Aorta (tissue), 5 donors: ENCODE measurements around the gene NUAK1. TPM values are rescaled to one million over a fixed set of nuclear protein-coding genes. Genes with fewer than 3 reads are reported as not detected.
A peak's percentile ranks its signal among the peaks of the same experiment; 100 is the strongest.

Experiments
- ATAC-seq: fragments of 200-7000 bp; cut with Tn5 transposase; one replicate; pipeline ENCODE4 v1.9.1; 2022; ENCODE audit warnings: moderate library complexity; ENCODE audit not compliant: low FRiP score
- DNase-seq, 2 donors: peaks; one replicate each; pipeline ENCODE4 v3.0.0-alpha.2; 2020
- H3K27ac ChIP-seq, 2 donors: one replicate each; pipeline ENCODE4 v1.5.1; 2013; ENCODE audit warnings: low read length in 2 of 2, mild to moderate bottlenecking in 2 of 2, moderate library complexity in 2 of 2, control low read depth in 1 of 2, inconsistent platforms in 1 of 2, low read depth in 1 of 2
- H3K27me3 ChIP-seq, 2 donors: one replicate each; pipeline ENCODE4 v1.6.1; 2013; ENCODE audit warnings: control low read depth in 1 of 2, low read length in 1 of 2, mild to moderate bottlenecking in 1 of 2, moderate library complexity in 1 of 2; ENCODE audit not compliant: insufficient read depth in 2 of 2, control insufficient read depth in 1 of 2
- H3K36me3 ChIP-seq, 2 donors: one replicate each; pipeline ENCODE4 v1.6.1; 2013; ENCODE audit warnings: control low read depth in 1 of 2, low read length in 1 of 2, mild to moderate bottlenecking in 1 of 2; ENCODE audit not compliant: insufficient read depth in 2 of 2, control insufficient read depth in 1 of 2
- H3K4me1 ChIP-seq, 2 donors: one replicate each; pipeline ENCODE4 v1.6.1; 2013; ENCODE audit warnings: low read length in 2 of 2, control low read depth in 1 of 2, mild to moderate bottlenecking in 1 of 2, moderate library complexity in 1 of 2; ENCODE audit not compliant: insufficient read depth in 2 of 2, control insufficient read depth in 1 of 2
- H3K4me3 ChIP-seq, 2 donors: one replicate each; pipeline ENCODE4 v1.5.1; 2013; ENCODE audit warnings: low read length in 2 of 2, control low read depth in 1 of 2, mild to moderate bottlenecking in 1 of 2
- H3K9me3 ChIP-seq: one replicate; pipeline ENCODE4 v1.6.1; 2013; ENCODE audit warnings: mild to moderate bottlenecking, low read length; ENCODE audit not compliant: control insufficient read depth
- WGBS, 2 donors: extraction: QIAGEN DNeasy Blood & Tissue Kit; methylation state at CpG; one replicate each; pipeline ENCODE4 v1.1.7; 2013; 5-methylcytosine and 5-hydroxymethylcytosine counted together
- intact Hi-C, 2 donors: fragments of 100-400 bp; cut with DNase I; formaldehyde crosslinking; loops; one replicate each; pipeline versions ENCODE4 v1.14.2 to v1.15.0; 2022
- polyA plus RNA-seq, 2 donors: library from polyadenylated mRNA; stranded (reverse); fragments of 200-250 nt; gene quantifications; one replicate each; pipeline ENCODE4 v1.2.3, GENCODE V29; 2013
- total RNA-seq, 2 donors: library from RNA; stranded (reverse); fragmentation: NEBNext Ultra II Directional; extraction: Animal tissue kit (Norgen Biotek cat#: 25700); gene quantifications; one replicate each; pipeline ENCODE4 v1.2.1, GENCODE V29; 2021
- donor health status: healthy with polysubstance abuse.
- donor health status: Bipolar disorder and iron deficiency.
- donor health status: DM: no; HTN: no; CAD: no.
- donor health status: DM: no; HTN: no; CAD: no.
- donor health status: DM: yes; HTN: yes; CAD: no.

Gene NUAK1
- total and polyA plus RNA-seq, 4 donors = 5.3 to 37.7 (median 18.5) TPM

DNA sequence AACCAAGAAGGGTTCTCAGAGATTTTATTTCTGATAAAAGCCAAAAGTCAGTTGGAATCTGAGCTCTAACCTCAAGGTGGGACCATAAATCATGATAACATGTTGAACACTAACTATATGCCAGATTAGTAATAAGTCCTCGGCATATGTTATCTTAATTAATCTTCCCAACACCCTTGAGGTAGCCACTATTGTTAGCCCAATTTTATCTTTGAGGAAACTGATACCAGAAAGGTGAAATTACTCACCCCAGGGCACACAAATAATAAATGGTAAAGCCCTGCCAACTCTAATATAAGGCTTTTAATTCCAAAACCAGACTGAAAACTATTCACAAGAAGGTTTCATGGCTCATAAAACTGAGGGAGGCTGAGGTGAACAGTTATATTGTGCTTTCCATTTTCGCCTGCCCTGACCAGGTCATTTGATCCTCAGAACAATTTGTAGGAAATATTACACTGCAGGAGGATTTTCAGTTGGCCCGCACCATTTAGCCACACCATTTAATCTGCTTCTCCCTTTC, 16.1 kb upstream of the NUAK1 start:
- Histone ChIP-seq H3K4me3 (no peak overlapping the region), H3K4me1 (no peaks in the 10 kb centered on the region), H3K27me3 (no peaks in the 10 kb centered on the region), H3K9me3 (no peaks in the 10 kb centered on the region), H3K27ac (no peak overlapping the region), H3K36me3 (no peaks in the 10 kb centered on the region)
- WGBS, 2 donors = 80% methylated on average over 3 of the region's 3 CpGs
- ATAC-seq (no peak), DNase-seq (no peak)
- intact Hi-C loops = no loop called here

GRCh38 chr12:106152334-106152733, 13.6 kb upstream of the NUAK1 start:
- DNase-seq (no peak), ATAC-seq (no peak)
- 87 to 89% methylated on average over 4 of the region's 4 CpGs for whole genome bisulfite sequencing, 2 donors
- intact Hi-C loops = no loop called here
- Histone ChIP-seq H3K27ac (no peak overlapping the region), H3K4me3 (no peak overlapping the region), H3K36me3 (no peaks in the 10 kb centered on the region), H3K4me1 (peaks cover 0 to 4% of the 10 kb centered on the region in 2 donors), H3K9me3 (no peaks in the 10 kb centered on the region), H3K27me3 (no peaks in the 10 kb centered on the region)

DNA sequence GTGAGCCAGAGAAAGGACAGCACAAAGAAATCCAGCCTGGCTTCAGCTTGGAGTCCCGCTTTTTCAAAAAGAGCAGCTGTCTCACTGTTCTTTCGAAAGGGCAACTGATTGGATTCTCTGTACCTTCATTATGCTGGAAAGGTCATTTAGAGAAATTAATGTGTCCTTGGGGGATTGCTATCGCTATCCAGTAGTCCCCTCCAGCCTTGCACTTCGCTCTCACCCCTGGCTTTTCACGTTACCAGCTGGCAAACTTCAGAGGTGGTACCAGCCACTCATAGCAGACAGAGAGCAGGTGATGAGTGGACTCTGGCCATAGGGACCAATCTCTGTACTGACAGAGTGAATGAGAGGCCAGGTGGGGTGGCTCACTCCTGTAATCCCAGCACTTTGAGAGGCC, 11.8 kb upstream of the NUAK1 start:
- no peaks in the 10 kb centered on the region for H3K27me3 ChIP-seq
- no peak overlapping the region for H3K27ac ChIP-seq
- H3K9me3 ChIP-seq = no peaks in the 10 kb centered on the region
- no peak for DNase-seq
- ATAC-seq = no peak
- WGBS, 2 donors = 96% methylated on average over 5 of the region's 5 CpGs
- no peaks in the 10 kb centered on the region for H3K36me3 ChIP-seq
- H3K4me1 ChIP-seq = peaks cover 0 to 4% of the 10 kb centered on the region in 2 donors
- intact Hi-C loops = no loop called here
- H3K4me3 ChIP-seq = no peak overlapping the region

DNA sequence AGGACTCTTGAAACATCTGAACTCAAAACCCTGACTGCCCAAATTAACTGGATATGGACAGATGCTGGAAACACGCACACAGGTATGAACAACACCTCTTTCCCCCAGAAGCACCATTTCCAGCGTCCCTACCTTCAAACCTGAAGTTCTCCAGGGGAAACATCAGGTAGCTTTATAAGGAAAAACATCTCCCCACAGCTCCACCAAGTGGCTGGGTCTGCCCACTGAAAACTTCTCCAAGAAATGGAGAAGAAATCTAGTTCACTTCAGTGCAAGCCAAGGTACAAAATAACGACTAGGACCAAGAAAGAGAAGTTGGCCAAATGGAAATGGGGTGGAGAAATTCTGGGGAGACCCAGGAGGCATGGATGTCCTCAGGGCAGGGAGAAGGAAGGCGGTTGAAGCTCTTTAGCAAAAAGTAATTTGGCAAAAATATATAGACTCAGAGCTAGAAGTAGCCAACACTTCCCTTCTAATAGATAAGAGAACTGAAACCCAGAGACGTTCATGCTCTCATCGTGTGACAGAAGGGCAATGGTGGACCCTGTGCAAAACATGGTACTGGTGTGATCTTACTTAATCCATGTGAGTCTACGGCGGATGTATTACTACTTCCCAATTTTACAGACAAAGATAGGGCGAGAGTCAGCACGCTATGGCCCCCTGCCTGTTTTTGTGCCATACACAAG, 10.5 kb upstream of the NUAK1 start:
- intact Hi-C loops = loop anchor here (5.0 kb wide), 2 partner anchors 73 to 732 kb away; no protein-coding TSS in a partner anchor
- Histone ChIP-seq H3K27ac (peak overlapping the region in 1 of 2 donors; percentile 11), H3K36me3 (no peaks in the 10 kb centered on the region), H3K9me3 (no peaks in the 10 kb centered on the region), H3K27me3 (no peaks in the 10 kb centered on the region), H3K4me3 (no peak overlapping the region), H3K4me1 (peaks cover 0 to 4% of the 10 kb centered on the region in 2 donors)
- WGBS, 2 donors = 64 to 65% methylated on average over 10 of the region's 10 CpGs
- DNase-seq = no peak
- no peak for ATAC-seq

GRCh38 chr12:106147956-106148355, 9.2 kb upstream of the NUAK1 start:
- Histone ChIP-seq H3K4me1 (peaks cover 0 to 4% of the 10 kb centered on the region in 2 donors), H3K27ac (peak overlapping the region in 1 of 2 donors; percentile 52), H3K4me3 (no peak overlapping the region), H3K27me3 (no peaks in the 10 kb centered on the region), H3K9me3 (no peaks in the 10 kb centered on the region), H3K36me3 (no peaks in the 10 kb centered on the region)
- peak; percentile 83 to 91 for DNase-seq
- peak; percentile 77 for ATAC-seq
- WGBS, 2 donors = 5 to 8% methylated on average over 12 of the region's 12 CpGs
- intact Hi-C loops = loop anchor here (5.0 kb wide), 2 partner anchors 74 to 731 kb away; no protein-coding TSS in a partner anchor

- ATAC-seq (no peak), DNase-seq (no peak)
- H3K4me3 ChIP-seq = no peak overlapping the region
- intact Hi-C loops = loop anchor here (5.0 kb wide), 2 partner anchors 75 to 730 kb away; no protein-coding TSS in a partner anchor
- no peaks in the 10 kb centered on the region for H3K27me3 ChIP-seq
- WGBS, 2 donors = 93 to 96% methylated on average over 4 of the region's 4 CpGs
- peaks cover 0 to 4% of the 10 kb centered on the region in 2 donors for H3K4me1 ChIP-seq
- H3K9me3 ChIP-seq = no peaks in the 10 kb centered on the region
- peak overlapping the region in 1 of 2 donors; percentile 47 for H3K27ac ChIP-seq
- no peaks in the 10 kb centered on the region for H3K36me3 ChIP-seq
Observed at GRCh38 chr12:106146987-106147386, 8.2 kb upstream of the NUAK1 start.

GRCh38 chr12:106145539-106146447, 7.0 kb upstream of the NUAK1 start:
- intact Hi-C loops = loop anchor here (5.0 kb wide), 2 partner anchors 77 to 728 kb away; no protein-coding TSS in a partner anchor
- 9% methylated on average over 14 of the region's 14 CpGs for WGBS, 2 donors
- DNase-seq (no peak), ATAC-seq (peak; percentile 67)
- Histone ChIP-seq H3K9me3 (no peaks in the 10 kb centered on the region), H3K36me3 (no peaks in the 10 kb centered on the region), H3K4me1 (peaks cover 0 to 4% of the 10 kb centered on the region in 2 donors), H3K27me3 (no peaks in the 10 kb centered on the region), H3K27ac (peak overlapping the region in 1 of 2 donors; percentile 72), H3K4me3 (no peak overlapping the region)

DNA sequence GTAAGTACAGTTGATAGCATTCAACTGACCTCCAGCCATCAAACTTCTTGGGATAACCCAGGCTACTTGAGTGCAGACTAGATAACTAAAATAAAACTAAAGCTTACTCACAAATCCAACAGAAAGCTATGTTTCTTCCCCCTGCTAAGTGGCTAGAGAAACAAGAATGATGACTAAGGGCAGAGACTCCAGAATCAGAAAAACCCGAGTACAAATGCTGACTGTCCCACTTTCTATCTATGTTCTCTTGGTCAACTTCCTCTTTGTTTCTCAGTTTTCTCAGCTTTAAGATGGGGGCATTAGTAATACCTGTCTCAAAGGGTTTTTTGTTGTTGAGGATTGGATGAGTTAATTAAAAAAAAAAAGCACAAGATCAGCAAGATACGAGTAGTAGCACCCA, 6.1 kb upstream of the NUAK1 start:
- WGBS, 2 donors = 56 to 58% methylated on average over 2 of the region's 2 CpGs
- Histone ChIP-seq H3K9me3 (no peaks in the 10 kb centered on the region), H3K27ac (no peak overlapping the region), H3K4me3 (no peak overlapping the region), H3K36me3 (no peaks in the 10 kb centered on the region), H3K27me3 (no peaks in the 10 kb centered on the region), H3K4me1 (peaks cover 0 to 4% of the 10 kb centered on the region in 2 donors)
- DNase-seq = no peak
- ATAC-seq = no peak
- intact Hi-C loops = loop anchor here (5.0 kb wide), 2 partner anchors 77 to 728 kb away; no protein-coding TSS in a partner anchor
